HG03045 (cell line): ENCODE data around the gene TNRC6A.

Experiments
- ATAC-seq: cut with Tn5 transposase; IDR thresholded peaks from one replicate; pipeline ENCODE4 v1.9.1; 2021; ENCODE audit warnings: mild to moderate bottlenecking, moderate library complexity; ENCODE audit not compliant: unreplicated experiment

Gene TNRC6A

GRCh38 chr16:24863582-24864437 lies 134.4 kb downstream of the TNRC6A start:
- ATAC-seq, result no peak

- no peak for ATAC-seq
Observed at GRCh38 chr16:24869033-24869432, 139.6 kb downstream of the TNRC6A start.

GRCh38 chr16:24871891-24872290 lies 142.4 kb downstream of the TNRC6A start:
- ATAC-seq, result no peak

GRCh38 chr16:24873028-24873427 lies 143.6 kb downstream of the TNRC6A start:
- ATAC-seq, result no peak

- no peak for ATAC-seq
Observed at GRCh38 chr16:24875466-24875865, 146.0 kb downstream of the TNRC6A start.
